ENCODE measurements around the gene CHST8. TPM values are rescaled to one million over a fixed set of nuclear protein-coding genes. Genes with fewer than 3 reads are reported as not detected.

The CHST8 gene
- polyA plus RNA-seq, 4 donors: 0.07 to 0.20 (median 0.16) TPM

Other genes with a start within 250 kb of the CHST8 start
- gene CEBPG, start 248.2 kb upstream of the CHST8 start, polyA plus RNA-seq (ENCODE audit: insufficient read length in 4 of 4): 10 to 100 TPM; 19.2 to 28.6 (median 23.2) TPM
- 100 to 1,000 TPM in 2 of 4 donors, 10 to 100 TPM in 2; 56.0 to 122 (median 95.0) TPM for gene PEPD, start 100.2 kb upstream of the CHST8 start, polyA plus RNA-seq (ENCODE audit: insufficient read length in 4 of 4)
- gene KCTD15, start 174.9 kb downstream of the CHST8 start, polyA plus RNA-seq (ENCODE audit: insufficient read length in 4 of 4): 10 to 100 TPM; 42.1 to 74.7 (median 48.9) TPM

All from left renal pelvis (tissue), 4 donors.